ENCODE data around the gene BTG4. TPM values are rescaled to one million over a fixed set of nuclear protein-coding genes. Genes with fewer than 3 reads are reported as not detected.

The BTG4 gene
- total RNA-seq, 4 donors from 2014 or later = not detected

DNA sequence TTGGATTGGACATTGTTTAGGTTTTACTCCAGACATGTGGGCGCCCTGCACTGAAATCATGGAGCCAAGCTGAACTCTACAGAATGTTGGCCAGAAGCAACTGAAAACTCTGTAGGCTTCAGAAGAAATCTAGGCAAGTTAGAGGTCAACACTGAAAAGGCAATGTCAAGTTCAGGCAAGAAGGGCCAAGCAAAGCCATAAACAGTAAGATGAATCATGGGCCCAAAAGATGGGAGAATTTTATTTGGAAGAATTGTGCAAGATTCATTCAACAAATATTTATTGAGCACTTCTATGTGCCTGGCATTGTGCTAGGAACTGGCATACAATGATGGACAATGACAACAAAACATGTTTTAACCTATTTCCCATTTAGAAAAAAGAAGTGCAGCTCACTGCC is 13.3 kb upstream of the BTG4 start:
- no peak for TF ChIP-seq CTCF (IDR thresholded peaks at IDR 0.05)
- TF ChIP-seq POLR2A (IDR thresholded peaks at IDR 0.05) = no peak
- no peak for TF ChIP-seq EP300 (IDR thresholded peaks at IDR 0.05)
- no peak for DNase-seq (ENCODE audit: low spot score in 2 of 2)
- Histone ChIP-seq H3K4me3 (no peak overlapping the region), H3K36me3 (no peaks in the 10 kb centered on the region), H3K9me3 (no peaks in the 10 kb centered on the region), H3K4me1 (peaks cover 0 to 8% (median 3%) of the 10 kb centered on the region in 4 donors), H3K27ac (no peak overlapping the region), H3K27me3 (no peaks in the 10 kb centered on the region)
- WGBS, 2 donors = 57 to 68% methylated on average over 1 of the region's 1 CpG

DNA sequence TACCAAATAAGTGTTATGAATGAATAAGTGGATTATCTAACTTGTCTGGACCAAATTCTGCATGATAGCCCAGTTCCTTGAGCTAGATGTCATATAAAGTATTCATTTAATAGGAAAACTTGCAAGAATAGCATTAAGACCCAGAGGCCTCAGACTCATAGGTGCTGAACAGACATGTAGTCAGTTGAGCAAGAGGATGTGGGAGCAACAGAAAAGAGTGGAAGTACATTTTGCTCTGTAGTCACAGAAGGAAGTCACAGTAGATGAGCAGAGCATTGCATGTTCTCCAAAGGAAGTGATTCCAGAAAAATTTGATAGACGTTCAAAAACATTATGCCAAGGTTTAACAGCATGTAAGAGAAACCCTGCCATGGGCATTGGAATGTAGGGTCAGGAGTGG is 11.9 kb upstream of the BTG4 start:
- Histone ChIP-seq H3K36me3 (no peaks in the 10 kb centered on the region), H3K9me3 (no peaks in the 10 kb centered on the region), H3K27me3 (no peaks in the 10 kb centered on the region), H3K27ac (no peak overlapping the region), H3K4me3 (no peak overlapping the region), H3K4me1 (peaks cover 0 to 5% (median 0%) of the 10 kb centered on the region in 4 donors)
- TF ChIP-seq CTCF (IDR thresholded peaks at IDR 0.05) = no peak
- no peak for TF ChIP-seq POLR2A (IDR thresholded peaks at IDR 0.05)
- TF ChIP-seq EP300 (IDR thresholded peaks at IDR 0.05) = no peak
- 65 to 80% methylated on average over 1 of the region's 1 CpG for WGBS, 2 donors
- no peak for DNase-seq (ENCODE audit: low spot score in 2 of 2)

GRCh38 chr11:111523343-111523742 is 11.2 kb upstream of the BTG4 start:
- TF ChIP-seq CTCF (IDR thresholded peaks at IDR 0.05) (no peak), EP300 (IDR thresholded peaks at IDR 0.05) (no peak), POLR2A (IDR thresholded peaks at IDR 0.05) (no peak)
- no peak overlapping the region for H3K4me3 ChIP-seq
- WGBS, 2 donors = 88 to 89% methylated on average over 2 of the region's 2 CpGs
- no peaks in the 10 kb centered on the region for H3K9me3 ChIP-seq
- no peaks in the 10 kb centered on the region for H3K36me3 ChIP-seq
- no peaks in the 10 kb centered on the region for H3K27me3 ChIP-seq
- peaks cover 0 to 5% (median 0%) of the 10 kb centered on the region in 4 donors for H3K4me1 ChIP-seq
- H3K27ac ChIP-seq = no peak overlapping the region
- DNase-seq (ENCODE audit: low spot score in 2 of 2) = no peak

- WGBS, 2 donors = 89 to 93% methylated on average over 5 of the region's 5 CpGs
- Histone ChIP-seq H3K4me3 (no peak overlapping the region), H3K27me3 (no peaks in the 10 kb centered on the region), H3K9me3 (no peaks in the 10 kb centered on the region), H3K4me1 (peaks cover 0 to 5% (median 0%) of the 10 kb centered on the region in 4 donors), H3K36me3 (no peaks in the 10 kb centered on the region), H3K27ac (no peak overlapping the region)
- no peak for TF ChIP-seq CTCF (IDR thresholded peaks at IDR 0.05)
- TF ChIP-seq EP300 (IDR thresholded peaks at IDR 0.05) = no peak
- no peak for TF ChIP-seq POLR2A (IDR thresholded peaks at IDR 0.05)
- no peak for DNase-seq (ENCODE audit: low spot score in 2 of 2)
Observed at GRCh38 chr11:111522426-111522825, 10.2 kb upstream of the BTG4 start.

DNA sequence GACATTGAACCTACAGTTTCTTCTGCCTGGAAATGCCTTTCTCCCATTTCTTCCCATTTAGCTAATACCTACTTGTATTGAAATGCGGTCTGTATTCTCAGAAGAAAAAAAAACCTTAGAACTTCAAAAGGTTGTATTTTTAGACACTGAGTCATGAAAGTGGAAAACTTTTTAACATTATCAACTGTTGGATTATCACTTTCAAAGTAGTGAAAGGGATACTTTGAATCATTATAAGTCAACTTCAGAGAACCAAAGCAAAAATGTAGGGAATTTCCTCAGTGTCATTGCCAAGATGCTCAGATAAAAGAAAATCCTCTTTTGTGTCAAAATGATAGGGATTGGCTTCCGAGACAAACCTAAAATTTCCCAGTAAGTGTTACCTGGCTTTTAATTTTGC is 8.9 kb upstream of the BTG4 start:
- H3K36me3 ChIP-seq = no peaks in the 10 kb centered on the region
- no peak overlapping the region for H3K4me3 ChIP-seq
- no peaks in the 10 kb centered on the region for H3K9me3 ChIP-seq
- DNase-seq (ENCODE audit: low spot score in 2 of 2) = no peak
- H3K27me3 ChIP-seq = no peaks in the 10 kb centered on the region
- 70 to 75% methylated on average over 2 of the region's 2 CpGs for WGBS, 2 donors
- peaks cover 0 to 5% (median 0%) of the 10 kb centered on the region in 4 donors for H3K4me1 ChIP-seq
- H3K27ac ChIP-seq = no peak overlapping the region
- TF ChIP-seq EP300 (IDR thresholded peaks at IDR 0.05) = no peak
- no peak for TF ChIP-seq CTCF (IDR thresholded peaks at IDR 0.05)
- no peak for TF ChIP-seq POLR2A (IDR thresholded peaks at IDR 0.05)
